Breast epithelium (tissue), 3 donors: ENCODE measurements around the gene PIP5K1B.

Experiments used
- POLR2A ChIP-seq: fragments of 450-650 bp; IDR thresholded peaks from one replicate; pipeline ENCODE4 v1.6.1; 2016; ENCODE audit warnings: antibody characterized with exemption, mild to moderate bottlenecking, moderate library complexity
- TF ChIP-seq, protein P1 (sequence below), 3 donors: fragments of 450-650 bp; IDR thresholded peaks; one replicate each; pipeline ENCODE4 v1.5.1; 2016 to 2017; ENCODE audit warnings: antibody characterized with exemption in 3 of 3, mild to moderate bottlenecking in 3 of 3, moderate library complexity in 3 of 3

- TF ChIP-seq, protein P1, sequence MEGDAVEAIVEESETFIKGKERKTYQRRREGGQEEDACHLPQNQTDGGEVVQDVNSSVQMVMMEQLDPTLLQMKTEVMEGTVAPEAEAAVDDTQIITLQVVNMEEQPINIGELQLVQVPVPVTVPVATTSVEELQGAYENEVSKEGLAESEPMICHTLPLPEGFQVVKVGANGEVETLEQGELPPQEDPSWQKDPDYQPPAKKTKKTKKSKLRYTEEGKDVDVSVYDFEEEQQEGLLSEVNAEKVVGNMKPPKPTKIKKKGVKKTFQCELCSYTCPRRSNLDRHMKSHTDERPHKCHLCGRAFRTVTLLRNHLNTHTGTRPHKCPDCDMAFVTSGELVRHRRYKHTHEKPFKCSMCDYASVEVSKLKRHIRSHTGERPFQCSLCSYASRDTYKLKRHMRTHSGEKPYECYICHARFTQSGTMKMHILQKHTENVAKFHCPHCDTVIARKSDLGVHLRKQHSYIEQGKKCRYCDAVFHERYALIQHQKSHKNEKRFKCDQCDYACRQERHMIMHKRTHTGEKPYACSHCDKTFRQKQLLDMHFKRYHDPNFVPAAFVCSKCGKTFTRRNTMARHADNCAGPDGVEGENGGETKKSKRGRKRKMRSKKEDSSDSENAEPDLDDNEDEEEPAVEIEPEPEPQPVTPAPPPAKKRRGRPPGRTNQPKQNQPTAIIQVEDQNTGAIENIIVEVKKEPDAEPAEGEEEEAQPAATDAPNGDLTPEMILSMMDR (IDR thresholded peaks at IDR 0.05), result no peak
- no peak for TF ChIP-seq POLR2A
Measured at GRCh38 chr9:68878450-68878849, 173.4 kb downstream of the PIP5K1B start.
